ENCODE results near the gene ADAP2. TPM values are rescaled to one million over a fixed set of nuclear protein-coding genes. Genes with fewer than 3 reads are reported as not detected.

ADAP2 gene
- total RNA-seq (2021; fragmentation: NEBNext Ultra II Directional; extraction: Animal tissue kit (Norgen Biotek cat#: 25700)) = 0.76 and 1.1 TPM in 2 replicates
- polyA plus RNA-seq (2011; rRNA removed) = 0.71 and 1.1 TPM in 2 replicates
- polyA plus RNA-seq (2011; cell fraction: cytosol; rRNA removed) = 0.52 TPM
- polyA plus RNA-seq (2011; cell fraction: nucleus; rRNA removed) = 0.30 TPM
- polyA plus RNA-seq (2012, experiment 1 of 2) = 0.45 to 1.2 TPM (median 0.77 TPM) in 4 replicates
- polyA plus RNA-seq (2012, experiment 2 of 2) = 0.59 TPM
- 0.87 TPM for polyA plus RNA-seq (2013, experiment 1 of 2)
- 0.79 TPM for polyA plus RNA-seq (2013, experiment 2 of 2)
- polyA minus RNA-seq (2011; rRNA and poly(A)+ RNA removed) = 0.54 and 0.95 TPM in 2 replicates
- 1.5 TPM for polyA minus RNA-seq (2011; cell fraction: cytosol; rRNA and poly(A)+ RNA removed)
- polyA minus RNA-seq (2011; cell fraction: nucleus; rRNA and poly(A)+ RNA removed) = not detected
- long read RNA-seq, experiment 1 = 0 reads
- long read RNA-seq, experiment 2 = 0 reads

- no peak within 1 kb of the TSS for H2BK15ac ChIP-seq (ENCODE audit: low read length)
- no peaks in the 10 kb centered on the region for H4K20me1 ChIP-seq (replicated peaks in 1 of 2; ENCODE audit: control insufficient read depth in 1 of 2, insufficient read depth in 2 of 2, low read length in 2 of 2)
- H3K36me3 ChIP-seq (ENCODE audit: control insufficient read depth in 2 of 4, insufficient read depth in 4 of 4, low read length in 3 of 4) = no peaks in the 10 kb centered on the region
- 4% methylated on average over 32 of the region's 60 CpGs; no CpG with 5 or more reads in 1 of the 2 experiments for WGBS, 2 experiments (ENCODE audit: extremely low coverage in 1 of 2, insufficient coverage in 1 of 2, insufficient read length in 1 of 2, insufficient replicate concordance in 2 of 2, low coverage in 1 of 2, low lambda C conversion rate in 2 of 2, missing lambda C conversion rate in 1 of 2)
- H3K4me1 ChIP-seq (replicated peaks in 1 of 4; ENCODE audit: control insufficient read depth in 3 of 4, insufficient read depth in 4 of 4, low read length in 3 of 4) = peaks cover 0 to 11% (median 5%) of the 10 kb centered on the region in 4 experiments; a peak in 4 of 7 replicates
- 0 out of 4 replicates have a peak, but pooled peaks cover 0 to 3% of the 10 kb centered on the region in 2 experiments for H3K79me2 ChIP-seq (ENCODE audit: control insufficient read depth in 1 of 2, insufficient read depth in 2 of 2, low read length in 2 of 2)
- ChIA-PET POLR2A (ENCODE audit: partially characterized antibody) (interaction anchor here (1.5 to 1.6 kb wide), 2 partner anchors 90 to 97 kb away, joined by 3 to 6 read pairs; partner anchors contain the start of genes ATAD5 and CRLF3), CTCF (ENCODE audit: partially characterized antibody) (no interaction called here)
- H3K56ac ChIP-seq (replicated peaks; ENCODE audit: insufficient read length, low read depth, low read length) = no peak within 1 kb of the TSS
- no peak within 1 kb of the TSS for H4K5ac ChIP-seq (ENCODE audit: insufficient read length, low read depth, low read length)
- H4K8ac ChIP-seq (ENCODE audit: extremely low read depth, insufficient read depth, low read length) = peak within 1 kb of the TSS; percentile 71
- peak within 1 kb of the TSS; percentile 38 for H4K91ac ChIP-seq (replicated peaks; ENCODE audit: insufficient read length, low read length)
- DNase-seq (ENCODE audit: low read depth in 1 of 2, low spot score in 2 of 2) = peak in 1 of 2 experiments; percentile 70
- H2BK12ac ChIP-seq (ENCODE audit: low read depth, low read length) = no peak within 1 kb of the TSS
- peaks cover 6% of the 10 kb centered on the region for H3K23me2 ChIP-seq (ENCODE audit: low read depth, low read length)
- peak within 1 kb of the TSS; percentile 21 to 61 (median 42) for H3K4me3 ChIP-seq (ENCODE audit: extremely low read depth in 1 of 4, insufficient read depth in 2 of 4, low read depth in 3 of 4, low read length in 4 of 4)
- no peaks in the 10 kb centered on the region for H3K9me3 ChIP-seq (ENCODE audit: insufficient read depth in 2 of 2, low read depth in 1 of 2, low read length in 1 of 2)
- H2AFZ ChIP-seq (ENCODE audit: low read length) = peak within 1 kb of the TSS; percentile 82; the same call in 1 of the 2 replicates
- H2AK5ac ChIP-seq (ENCODE audit: low read depth, low read length) = no peak within 1 kb of the TSS
- peaks cover 16 to 42% (median 34%) of the 10 kb centered on the region in 4 experiments for H3K27me3 ChIP-seq (replicated peaks in 1 of 4; ENCODE audit: control insufficient read depth in 3 of 4, extremely low read depth in 1 of 4, insufficient read depth in 3 of 4, low read length in 3 of 4)
- H3K27ac ChIP-seq (ENCODE audit: low read depth, low read length) = no peak within 1 kb of the TSS
- no peak within 1 kb of the TSS for H2BK5ac ChIP-seq (ENCODE audit: low read depth, low read length)
- H3K9ac ChIP-seq (replicated peaks in 1 of 4; ENCODE audit: extremely low read depth in 1 of 4, low read depth in 3 of 4, low read length in 3 of 4) = no peak within 1 kb of the TSS
- H3K23ac ChIP-seq (ENCODE audit: insufficient read length) = no peak within 1 kb of the TSS
- peak within 1 kb of the TSS; percentile 9; the same call in 1 of the 2 replicates for H3K18ac ChIP-seq (ENCODE audit: extremely low read depth, low read length)
- no peak within 1 kb of the TSS for H2BK120ac ChIP-seq (replicated peaks; ENCODE audit: low read depth, low read length)
- no peak within 1 kb of the TSS for H3K14ac ChIP-seq (ENCODE audit: insufficient read length)
- H2BK20ac ChIP-seq (ENCODE audit: low read length) = no peak within 1 kb of the TSS
- no peak within 1 kb of the TSS for H3K4ac ChIP-seq (replicated peaks; ENCODE audit: insufficient read length, low read depth, low read length)
- H3K4me2 ChIP-seq (ENCODE audit: insufficient read depth in 1 of 2, low read depth in 2 of 2, low read length in 2 of 2) = peak within 1 kb of the TSS; percentile 85 to 88
- FAIRE-seq = no peak
- no peaks in the 10 kb centered on the region for H3K79me1 ChIP-seq (ENCODE audit: low read depth, low read length)
- TF ChIP-seq HDAC6 (IDR thresholded peaks at IDR 0.05; ENCODE audit: low read depth, low read length) (no peak), JUN (IDR thresholded peaks at IDR 0.05; ENCODE audit: low read depth, low read length) (no peak), SIN3A (conservative IDR thresholded peaks at IDR 0.05 in 1 of 2, IDR thresholded peaks at IDR 0.05 in 1 of 2; ENCODE audit: low read depth in 1 of 2, low read length in 2 of 2) (no peak), CHD2 (IDR thresholded peaks at IDR 0.05; ENCODE audit: low read length) (no peak), SUZ12 (IDR thresholded peaks at IDR 0.05; ENCODE audit: low read length) (peak; percentile 59), ATF2 (IDR thresholded peaks at IDR 0.05; ENCODE audit: low read length) (no peak), CBX5 (IDR thresholded peaks at IDR 0.05; ENCODE audit: low read depth, low read length) (no peak), POLR2AphosphoS5 (IDR thresholded peaks at IDR 0.05; ENCODE audit: low read depth, low read length) (no peak), EZH2 (IDR thresholded peaks at IDR 0.05; ENCODE audit: low read depth, low read length, severe bottlenecking) (no peak)
Observed at GRCh38 chr17:30921544-30922196, at the start of gene ADAP2. Gene ADAP2, plus strand, starts transcription at chr17:30921945. Its CDS starts 70 bp downstream, at chr17:30922015.

Measured in H1 (cell line).